Measurements from ENCODE around the gene APOL2. TPM values are rescaled to one million over a fixed set of nuclear protein-coding genes. Genes with fewer than 3 reads are reported as not detected.
"Not testable (repeated sequence)": the region's sequence is repeated elsewhere in the genome, so short reads cannot be mapped to it uniquely, and the experiment has no call there.

Gene APOL2
- polyA plus RNA-seq, 1 donor (not counting 4 experiments of a cell fraction or from before 2014, with no cell fraction given), result 8.9 TPM

DNA sequence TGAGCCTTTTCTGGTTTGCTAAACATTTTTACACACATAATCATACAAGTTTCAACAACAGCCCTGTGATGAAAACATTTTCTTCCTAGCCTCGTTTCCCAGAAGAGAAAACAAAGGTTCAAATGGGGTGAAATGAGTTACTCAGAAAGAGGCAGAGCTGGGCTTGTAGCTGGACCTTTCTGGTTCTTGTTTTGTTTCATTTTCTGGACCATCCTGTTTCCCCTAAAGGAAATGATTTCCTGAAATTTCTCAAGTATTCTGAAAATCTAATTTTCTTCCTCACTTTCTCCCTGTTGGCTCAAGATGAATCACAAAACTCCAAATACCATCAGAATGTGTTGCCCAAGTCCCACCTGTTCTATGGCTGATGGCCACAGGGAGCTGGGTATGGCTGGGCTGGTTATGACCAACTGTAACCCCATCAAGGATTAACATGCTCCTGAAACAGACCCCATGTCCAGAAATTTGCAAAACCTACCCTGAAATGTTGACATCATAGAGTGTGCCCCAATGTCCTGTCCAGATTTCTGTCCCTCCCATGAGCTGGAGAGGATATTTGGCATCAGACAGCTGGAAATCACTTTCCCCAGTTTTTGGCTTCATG is 31.1 kb downstream of the APOL2 start:
- H4K20me1 ChIP-seq (ENCODE audit: control insufficient read depth, extremely low read depth, insufficient read depth, low read length), result no peaks in the 10 kb centered on the region
- no peak for TF ChIP-seq EZH2 (IDR thresholded peaks at IDR 0.05; ENCODE audit: low read length)
- TF ChIP-seq CTCF (optimal IDR thresholded peaks at IDR 0.05 in 1 of 3, IDR thresholded peaks at IDR 0.05 in 1 of 3, conservative IDR thresholded peaks at IDR 0.05 in 1 of 3; ENCODE audit: extremely low read depth in 1 of 3, insufficient read depth in 2 of 3, low read length in 3 of 3), result no peak
- peaks cover 15% of the 10 kb centered on the region for H3K27me3 ChIP-seq (ENCODE audit: control insufficient read depth, extremely low read depth, insufficient read depth, low read length)
- H3K9me1 ChIP-seq (ENCODE audit: control insufficient read depth, extremely low read depth, insufficient read depth, low read length), result no peaks in the 10 kb centered on the region
- no peaks in the 10 kb centered on the region for H3K4me1 ChIP-seq (ENCODE audit: control insufficient read depth, extremely low read depth, insufficient read depth, low read length)
- FAIRE-seq (no peak), DNase-seq (ENCODE audit: low read depth, low spot score) (no peak)
- H3K9ac ChIP-seq (ENCODE audit: control insufficient read depth, extremely low read depth, insufficient read depth, low read length), result no peak overlapping the region
- H3K4me2 ChIP-seq (ENCODE audit: control insufficient read depth, extremely low read depth, insufficient read depth, low read depth, low read length), result no peak overlapping the region
- H3K4me3 ChIP-seq (ENCODE audit: control insufficient read depth in 2 of 3, extremely low read depth in 1 of 3, insufficient read depth in 2 of 3, low read depth in 1 of 3, low read length in 3 of 3), result no peak overlapping the region
- dilution Hi-C loops (cut with MboI; ENCODE audit: extremely low pct_ligation_motif_present, low sequenced_read_pairs), result no loop called here
- H3K9me3 ChIP-seq (ENCODE audit: control insufficient read depth, low read depth, low read length), result no peaks in the 10 kb centered on the region
- H3K27ac ChIP-seq (ENCODE audit: control insufficient read depth, insufficient read depth, low read length), result no peak overlapping the region
- H2AFZ ChIP-seq (ENCODE audit: control insufficient read depth, low read length), result no peak overlapping the region
- H3K36me3 ChIP-seq (ENCODE audit: control insufficient read depth in 2 of 2, extremely low read depth in 1 of 2, insufficient read depth in 2 of 2, low read length in 2 of 2), result no peaks in the 10 kb centered on the region
- H3K79me2 ChIP-seq (ENCODE audit: control insufficient read depth, insufficient read depth, low read length), result no peaks in the 10 kb centered on the region

- Histone ChIP-seq H3K9me1 (ENCODE audit: control insufficient read depth, extremely low read depth, insufficient read depth, low read length) (no peaks in the 10 kb centered on the region), H3K9ac (ENCODE audit: control insufficient read depth, extremely low read depth, insufficient read depth, low read length) (no peak overlapping the region), H3K4me3 (ENCODE audit: control insufficient read depth in 2 of 3, extremely low read depth in 1 of 3, insufficient read depth in 2 of 3, low read depth in 1 of 3, low read length in 3 of 3) (no peak overlapping the region), H3K79me2 (ENCODE audit: control insufficient read depth, insufficient read depth, low read length) (no peaks in the 10 kb centered on the region), H3K4me2 (ENCODE audit: control insufficient read depth, extremely low read depth, insufficient read depth, low read depth, low read length) (no peak overlapping the region), H3K27ac (ENCODE audit: control insufficient read depth, insufficient read depth, low read length) (no peak overlapping the region), H2AFZ (ENCODE audit: control insufficient read depth, low read length) (no peak overlapping the region), H4K20me1 (ENCODE audit: control insufficient read depth, extremely low read depth, insufficient read depth, low read length) (no peaks in the 10 kb centered on the region), H3K27me3 (ENCODE audit: control insufficient read depth, extremely low read depth, insufficient read depth, low read length) (peaks cover 12% of the 10 kb centered on the region), H3K4me1 (ENCODE audit: control insufficient read depth, extremely low read depth, insufficient read depth, low read length) (peaks cover 6% of the 10 kb centered on the region), H3K36me3 (ENCODE audit: control insufficient read depth in 2 of 2, extremely low read depth in 1 of 2, insufficient read depth in 2 of 2, low read length in 2 of 2) (no peaks in the 10 kb centered on the region), H3K9me3 (ENCODE audit: control insufficient read depth, low read depth, low read length) (no peaks in the 10 kb centered on the region)
- dilution Hi-C loops (cut with MboI; ENCODE audit: extremely low pct_ligation_motif_present, low sequenced_read_pairs), result no loop called here
- TF ChIP-seq CTCF (optimal IDR thresholded peaks at IDR 0.05 in 1 of 3, IDR thresholded peaks at IDR 0.05 in 1 of 3, conservative IDR thresholded peaks at IDR 0.05 in 1 of 3; ENCODE audit: extremely low read depth in 1 of 3, insufficient read depth in 2 of 3, low read length in 3 of 3) (no peak), EZH2 (IDR thresholded peaks at IDR 0.05; ENCODE audit: low read length) (no peak)
- no peak for FAIRE-seq
- no peak for DNase-seq (ENCODE audit: low read depth, low spot score)
Observed at GRCh38 chr22:36206255-36206654, 33.1 kb downstream of the APOL2 start.

GRCh38 chr22:36205573-36205972 is 33.8 kb downstream of the APOL2 start:
- H3K9ac ChIP-seq (ENCODE audit: control insufficient read depth, extremely low read depth, insufficient read depth, low read length); dilution Hi-C loops (cut with MboI; ENCODE audit: extremely low pct_ligation_motif_present, low sequenced_read_pairs); DNase-seq (ENCODE audit: low read depth, low spot score); H3K36me3 ChIP-seq (ENCODE audit: control insufficient read depth in 2 of 2, extremely low read depth in 1 of 2, insufficient read depth in 2 of 2, low read length in 2 of 2); H3K4me1 ChIP-seq (ENCODE audit: control insufficient read depth, extremely low read depth, insufficient read depth, low read length); H3K9me3 ChIP-seq (ENCODE audit: control insufficient read depth, low read depth, low read length); H3K27me3 ChIP-seq (ENCODE audit: control insufficient read depth, extremely low read depth, insufficient read depth, low read length); H3K9me1 ChIP-seq (ENCODE audit: control insufficient read depth, extremely low read depth, insufficient read depth, low read length); H2AFZ ChIP-seq (ENCODE audit: control insufficient read depth, low read length); H3K27ac ChIP-seq (ENCODE audit: control insufficient read depth, insufficient read depth, low read length); H3K4me2 ChIP-seq (ENCODE audit: control insufficient read depth, extremely low read depth, insufficient read depth, low read depth, low read length); H3K79me2 ChIP-seq (ENCODE audit: control insufficient read depth, insufficient read depth, low read length); H4K20me1 ChIP-seq (ENCODE audit: control insufficient read depth, extremely low read depth, insufficient read depth, low read length); FAIRE-seq; H3K4me3 ChIP-seq (ENCODE audit: control insufficient read depth in 2 of 3, extremely low read depth in 1 of 3, insufficient read depth in 2 of 3, low read depth in 1 of 3, low read length in 3 of 3): not testable (repeated sequence)

Measured in keratinocyte (primary cell).